K562 (cell line): ENCODE results near the gene EFCAB7. TPM values are rescaled to one million over a fixed set of nuclear protein-coding genes. Genes with fewer than 3 reads are reported as not detected.

Source experiments
- ATAC-seq: fragments of 200-7000 bp; cut with Tn5 transposase; 3 replicates; pipeline ENCODE4 v1.9.1; 2020; ENCODE audit warnings: moderate library complexity
- BruUV-seq: library from RNA; stranded (reverse); fragments of 400-500 nt; replicated peaks from 2 replicates; lab custom pipeline; 2021; lab: Mats Ljungman, UMichigan
- CTCF ChIA-PET: fragments of 300-600 bp; formaldehyde crosslinking; extraction: SDS; loops from one replicate; lab custom pipeline; 2021; ENCODE audit warnings: low intra/inter-chr PET ratio; lab: Yijun Ruan, JAX
- POLR2A ChIA-PET: fragments of 300-600, 350-650 bp; sonication (Branson Sonifier 250); formaldehyde crosslinking; extraction: SDS; loops from one replicate; lab custom pipeline; 2021; ENCODE audit warnings: antibody characterized with exemption, inconsistent platforms; lab: Yijun Ruan, JAX
- DNase-seq, 4 experiments: peaks; one replicate each; pipeline versions ENCODE4 v3.0.0 to v3.0.0-alpha.2; 2011 to 2018; ENCODE audit warnings: low spot score in 3 of 4, mixed read lengths in 3 of 4; ENCODE audit errors: extremely low read depth in 1 of 4
- FAIRE-seq: peaks from 2 replicates; lab custom pipeline; 2011; peaks lifted over from hg19 to GRCh38; lab: Jason Lieb, UNC
- H2AFZ ChIP-seq: 2 replicates; pipeline ENCODE4 v1.6.0; 2011; ENCODE audit warnings: low read depth, low read length, control low read depth, inconsistent platforms
- H3K27ac ChIP-seq: fragments of 200-600 bp; 3 replicates; pipeline ENCODE4 v1.8.0; 2011; ENCODE audit warnings: low read depth, mild to moderate bottlenecking, control low read depth, inconsistent platforms, low read length, moderate library complexity, mixed read lengths; ENCODE audit errors: extremely low read depth
- H3K27me3 ChIP-seq, 2 experiments: fragments of 300-600 bp in 1 of 2; 2 replicates in 1 of 2; 3 replicates in 1 of 2; pipeline versions ENCODE4 v1.6.0 to v1.8.0; 2011; ENCODE audit warnings: inconsistent platforms in 2 of 2, low read length in 2 of 2, mild to moderate bottlenecking in 1 of 2, mixed read lengths in 1 of 2, moderate library complexity in 1 of 2; ENCODE audit not compliant: control insufficient read depth in 2 of 2, insufficient read depth in 2 of 2
- H3K36me3 ChIP-seq: fragments of 300-600 bp; 3 replicates; pipeline ENCODE4 v1.8.0; 2011; ENCODE audit warnings: mild to moderate bottlenecking, low read length, inconsistent platforms; ENCODE audit not compliant: control insufficient read depth, insufficient read depth
- H3K4me1 ChIP-seq, 2 experiments: fragments of 200-600 bp in 1 of 2; replicated peaks in 1 of 2; 2 replicates in 1 of 2; 3 replicates in 1 of 2; pipeline versions ENCODE4 v1.5.1 to v1.8.0; 2011; ENCODE audit warnings: inconsistent platforms in 2 of 2, low read length in 2 of 2, mild to moderate bottlenecking in 1 of 2, mixed read lengths in 1 of 2, moderate library complexity in 1 of 2; ENCODE audit not compliant: control insufficient read depth in 2 of 2, insufficient read depth in 2 of 2
- H3K4me2 ChIP-seq: 2 replicates; pipeline ENCODE4 v1.6.1; 2011; ENCODE audit warnings: low read length, control low read depth, inconsistent platforms, mixed read lengths; ENCODE audit not compliant: insufficient read depth
- H3K4me3 ChIP-seq: fragments of 200-600 bp; sonication (generic), shearing (Covaris generic); 2 replicates; pipeline ENCODE4 v1.5.1; 2016; ENCODE audit warnings: control low read depth, inconsistent platforms
- H3K79me2 ChIP-seq: fragments of 200-600 bp; 3 replicates; pipeline ENCODE4 v1.8.0; 2011; ENCODE audit warnings: low read length, inconsistent platforms; ENCODE audit not compliant: control insufficient read depth, insufficient read depth
- H3K9ac ChIP-seq, 2 experiments: 2 replicates each; pipeline versions ENCODE4 v1.6.0 to v1.6.1; 2011; ENCODE audit warnings: low read depth in 2 of 2, low read length in 2 of 2, control low read depth in 1 of 2, inconsistent platforms in 1 of 2, mild to moderate bottlenecking in 1 of 2, mixed read lengths in 1 of 2; ENCODE audit not compliant: insufficient read depth in 1 of 2
- H3K9me1 ChIP-seq: one replicate; pipeline ENCODE4 v1.6.0; 2011; ENCODE audit warnings: inconsistent platforms, mild to moderate bottlenecking, low read length, moderate library complexity; ENCODE audit not compliant: control insufficient read depth, insufficient read depth
- H3K9me3 ChIP-seq: replicated peaks from 2 replicates; pipeline ENCODE4 v1.5.1; 2011; ENCODE audit warnings: low read depth, low read length, inconsistent platforms; ENCODE audit not compliant: control insufficient read depth, insufficient read depth
- H4K20me1 ChIP-seq: replicated peaks from 2 replicates; pipeline ENCODE4 v1.6.1; 2011; ENCODE audit warnings: low read length, inconsistent platforms, mixed read lengths; ENCODE audit not compliant: control insufficient read depth, insufficient read depth
- SAFB ChIP-seq: fragments of 200-400 bp; formaldehyde crosslinking; IDR thresholded peaks from 2 replicates; pipeline ENCODE4 v1.6.1; 2017; ENCODE audit warnings: low read depth, low read length, borderline replicate concordance
- SNIP1 ChIP-seq: fragments of 450-650 bp; IDR thresholded peaks from 2 replicates; pipeline ENCODE4 v1.7.1; 2017; ENCODE audit warnings: low read depth, mild to moderate bottlenecking
- ZNF398 ChIP-seq: fragments of 250-450 bp; sonication (Bioruptor Pico); IDR thresholded peaks from 2 replicates; pipeline ENCODE4 v1.8.0; 2021; ENCODE audit warnings: moderate library complexity, mild to moderate bottlenecking, inconsistent platforms
- in situ Hi-C: fragments of 300-500 bp; cut with MboI; formaldehyde crosslinking; loops from 4 replicates; pipeline ENCODE4 v1.15.0; 2018; ENCODE audit warnings: inconsistent platforms, mixed read lengths
- intact Hi-C: fragments of 100-400 bp; cut with micrococcal nuclease; formaldehyde crosslinking; loops from 2 replicates; pipeline ENCODE4 v1.14.2; 2022
- polyA plus RNA-seq, 8 experiments: library from polyadenylated mRNA; depleted of rRNA in 4 of 8; stranded (reverse) in 5 of 8; unstranded in 3 of 8; fragments of >200 nt; fragmentation: Nextera tagmentation in 2 of 8; fragmentation: Illumina TruSeq in 1 of 8; extraction: Ambion mirVana in 2 of 8; extraction: Trizol in 1 of 8; gene quantifications; 2 replicates each; pipeline versions ENCODE4 v1.2.1 to v1.2.3, GENCODE V29; 2011 to 2014; ENCODE audit warnings: inconsistent platforms in 1 of 8, missing spikeins in 1 of 8
- total RNA-seq, 7 experiments: library from RNA; depleted of rRNA in 6 of 7; stranded (reverse); fragments of >200 nt in 6 of 7; fragmentation: Illumina TruSeq in 2 of 7; extraction: Trizol in 2 of 7; gene quantifications; 2 replicates each; pipeline versions ENCODE4 v1.2.1 to v1.2.3, GENCODE V29; 2011 to 2021; ENCODE audit warnings: low replicate concordance in 1 of 7

Gene EFCAB7
- total and polyA plus RNA-seq, 9 of the 15 experiments (the other 6 are each of a cell fraction or from before 2014, with no cell fraction given) = 3.2 to 7.6 (median 5.7) TPM

GRCh38 chr1:63612971-63613370, 89.6 kb downstream of the EFCAB7 start:
- H3K27me3 ChIP-seq = peaks cover 2 to 11% of the 10 kb centered on the region in 2 experiments; a peak in 2 of 5 replicates
- no TSS peak for BruUV-seq
- H3K4me3 ChIP-seq = no peak overlapping the region
- no peak overlapping the region for H2AFZ ChIP-seq
- in situ Hi-C loops (no loop called here), intact Hi-C loops (no loop called here)
- H3K4me2 ChIP-seq = no peak overlapping the region
- no peaks in the 10 kb centered on the region; the same call in 1 of the 2 replicates for H4K20me1 ChIP-seq
- no peak overlapping the region for H3K27ac ChIP-seq
- ChIA-PET CTCF (no interaction called here), POLR2A (interaction anchor here (0.5 kb wide), 1 partner anchor 111 kb away, joined by 3 read pairs; no protein-coding TSS in a partner anchor)
- DNase-seq (no peak), FAIRE-seq (no peak), ATAC-seq (no peak)
- no peaks in the 10 kb centered on the region for H3K79me2 ChIP-seq
- TF ChIP-seq SNIP1 (no peak), ZNF398 (CRISPR knock-in tag) (no peak), SAFB (no peak)
- H3K9ac ChIP-seq = no peak overlapping the region
- no peaks in the 10 kb centered on the region for H3K4me1 ChIP-seq
- H3K36me3 ChIP-seq = no peaks in the 10 kb centered on the region
- H3K9me1 ChIP-seq = no peaks in the 10 kb centered on the region
- no peaks in the 10 kb centered on the region for H3K9me3 ChIP-seq
